Measurements from ENCODE around the gene PPP4R3B.

PPP4R3B gene

DNA sequence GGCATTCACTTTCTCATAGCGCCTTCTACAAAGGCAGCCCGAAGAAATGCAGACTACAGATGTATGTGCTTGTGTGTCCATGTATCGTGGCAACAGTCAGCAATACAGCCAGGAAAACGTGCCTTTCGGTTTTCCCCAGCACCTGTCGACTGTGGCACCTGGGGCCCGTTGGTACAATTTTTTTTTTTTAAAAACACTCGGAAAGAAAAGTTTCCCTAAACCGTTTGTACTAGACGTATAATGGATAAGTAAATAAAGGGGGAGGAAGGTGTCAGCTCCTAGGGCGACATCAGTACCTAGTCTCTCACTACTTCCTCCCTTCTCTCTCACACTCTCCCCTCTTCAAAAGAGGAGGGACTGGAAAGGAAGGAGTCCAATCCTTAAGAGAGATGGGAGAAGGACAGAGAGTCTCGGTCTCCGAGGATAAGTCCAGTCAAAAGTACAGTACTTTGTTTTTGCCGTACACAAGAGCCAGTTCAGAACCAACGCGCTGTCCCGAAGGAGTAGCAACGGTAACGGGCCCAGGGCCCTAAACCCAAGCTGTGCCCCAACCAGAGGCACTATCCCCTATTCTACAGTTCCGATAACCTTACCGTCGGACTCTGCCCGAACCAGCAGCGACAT, 759 bp downstream of the PPP4R3B start:
- peak; percentile 38 for DNase-seq
- peak overlapping the region; percentile 94 for H3K27ac ChIP-seq (ENCODE audit: low read length)
- H3K9me3 ChIP-seq (ENCODE audit: insufficient read depth, low read length, severe bottlenecking): no peaks in the 10 kb centered on the region
- peak overlapping the region; percentile 95 for H3K9ac ChIP-seq (ENCODE audit: low read depth, low read length)
- no peaks in the 10 kb centered on the region for H3K27me3 ChIP-seq (ENCODE audit: insufficient read depth, low read length, poor library complexity)
- TF ChIP-seq EZH2 (IDR thresholded peaks at IDR 0.05; ENCODE audit: borderline replicate concordance, low read depth, low read length, severe bottlenecking): no peak
- TF ChIP-seq, protein P1, sequence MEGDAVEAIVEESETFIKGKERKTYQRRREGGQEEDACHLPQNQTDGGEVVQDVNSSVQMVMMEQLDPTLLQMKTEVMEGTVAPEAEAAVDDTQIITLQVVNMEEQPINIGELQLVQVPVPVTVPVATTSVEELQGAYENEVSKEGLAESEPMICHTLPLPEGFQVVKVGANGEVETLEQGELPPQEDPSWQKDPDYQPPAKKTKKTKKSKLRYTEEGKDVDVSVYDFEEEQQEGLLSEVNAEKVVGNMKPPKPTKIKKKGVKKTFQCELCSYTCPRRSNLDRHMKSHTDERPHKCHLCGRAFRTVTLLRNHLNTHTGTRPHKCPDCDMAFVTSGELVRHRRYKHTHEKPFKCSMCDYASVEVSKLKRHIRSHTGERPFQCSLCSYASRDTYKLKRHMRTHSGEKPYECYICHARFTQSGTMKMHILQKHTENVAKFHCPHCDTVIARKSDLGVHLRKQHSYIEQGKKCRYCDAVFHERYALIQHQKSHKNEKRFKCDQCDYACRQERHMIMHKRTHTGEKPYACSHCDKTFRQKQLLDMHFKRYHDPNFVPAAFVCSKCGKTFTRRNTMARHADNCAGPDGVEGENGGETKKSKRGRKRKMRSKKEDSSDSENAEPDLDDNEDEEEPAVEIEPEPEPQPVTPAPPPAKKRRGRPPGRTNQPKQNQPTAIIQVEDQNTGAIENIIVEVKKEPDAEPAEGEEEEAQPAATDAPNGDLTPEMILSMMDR (IDR thresholded peaks at IDR 0.05; ENCODE audit: borderline replicate concordance, extremely low read depth, low read length, poor library complexity, severe bottlenecking): no peak
- peaks cover 61% of the 10 kb centered on the region for H3K36me3 ChIP-seq (ENCODE audit: insufficient read depth, low read length)
- peaks cover 47% of the 10 kb centered on the region for H4K20me1 ChIP-seq (ENCODE audit: insufficient read depth, low read length)
- H3K79me2 ChIP-seq (ENCODE audit: insufficient read depth, low read length): peaks cover 94% of the 10 kb centered on the region
- peak overlapping the region; percentile 77 for H3K4me2 ChIP-seq (ENCODE audit: insufficient read depth, low read length)
- peak overlapping the region; percentile 87 for H2AFZ ChIP-seq (ENCODE audit: low read depth, low read length)
- H3K4me1 ChIP-seq (ENCODE audit: insufficient read depth, low read length): peaks cover 50% of the 10 kb centered on the region
- peak; percentile 29 for ATAC-seq (ENCODE audit: insufficient read depth, low read depth)
- peak overlapping the region; percentile 75 to 89 for H3K4me3 ChIP-seq (ENCODE audit: low read depth in 1 of 2, low read length in 2 of 2)

GRCh38 chr2:55611997-55612396, 5.4 kb downstream of the PPP4R3B start:
- peaks cover 20% of the 10 kb centered on the region for H3K4me1 ChIP-seq (ENCODE audit: insufficient read depth, low read length)
- H3K36me3 ChIP-seq (ENCODE audit: insufficient read depth, low read length): peaks cover 65% of the 10 kb centered on the region
- no peak for ATAC-seq (ENCODE audit: insufficient read depth, low read depth)
- no peaks in the 10 kb centered on the region for H3K9me3 ChIP-seq (ENCODE audit: insufficient read depth, low read length, severe bottlenecking)
- no peak overlapping the region for H3K27ac ChIP-seq (ENCODE audit: low read length)
- TF ChIP-seq, protein P1 (IDR thresholded peaks at IDR 0.05; ENCODE audit: borderline replicate concordance, extremely low read depth, low read length, poor library complexity, severe bottlenecking): no peak
- no peak for TF ChIP-seq EZH2 (IDR thresholded peaks at IDR 0.05; ENCODE audit: borderline replicate concordance, low read depth, low read length, severe bottlenecking)
- no peaks in the 10 kb centered on the region for H3K27me3 ChIP-seq (ENCODE audit: insufficient read depth, low read length, poor library complexity)
- H3K4me2 ChIP-seq (ENCODE audit: insufficient read depth, low read length): no peak overlapping the region
- no peak overlapping the region for H3K4me3 ChIP-seq (ENCODE audit: low read depth in 1 of 2, low read length in 2 of 2)
- peaks cover 96% of the 10 kb centered on the region for H3K79me2 ChIP-seq (ENCODE audit: insufficient read depth, low read length)
- H2AFZ ChIP-seq (ENCODE audit: low read depth, low read length): no peak overlapping the region
- peaks cover 22% of the 10 kb centered on the region for H4K20me1 ChIP-seq (ENCODE audit: insufficient read depth, low read length)
- H3K9ac ChIP-seq (ENCODE audit: low read depth, low read length): no peak overlapping the region
- no peak for DNase-seq

DNA sequence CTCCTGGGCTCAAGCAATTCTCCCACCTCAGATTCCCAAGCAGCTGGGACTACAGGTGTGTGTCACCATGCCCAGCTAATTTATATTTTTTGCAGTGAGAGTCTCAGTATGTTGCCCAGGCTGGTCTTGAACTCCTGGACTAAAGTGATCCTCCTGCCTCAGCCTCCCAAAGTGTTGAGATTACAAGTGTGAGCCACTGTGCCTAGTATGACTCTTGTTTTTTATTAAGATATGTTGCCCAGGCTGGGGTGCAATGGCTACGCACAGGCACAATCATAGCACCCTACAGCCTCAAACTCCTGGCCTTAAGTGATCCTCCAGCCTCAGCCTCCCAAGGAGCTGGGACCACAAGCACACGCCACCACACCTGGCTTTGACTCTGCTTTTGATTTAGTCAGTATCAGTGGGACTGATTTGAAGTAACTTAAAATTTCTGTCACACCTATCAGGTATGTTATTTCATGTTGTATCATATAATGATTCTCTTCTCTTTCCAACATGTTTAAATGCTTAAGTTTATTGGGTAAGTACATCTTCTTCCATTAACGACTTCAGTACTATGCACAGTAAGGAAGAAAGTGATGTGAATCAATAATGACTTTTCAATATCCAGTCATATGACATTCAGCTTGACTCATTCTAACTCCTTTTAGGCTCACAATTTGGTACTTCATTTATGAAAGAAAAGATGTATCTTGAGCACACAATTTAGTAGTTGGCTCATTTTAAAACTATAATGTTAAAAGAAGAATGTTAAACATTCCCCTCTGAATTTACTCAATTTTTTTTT, 6.3 kb downstream of the PPP4R3B start:
- Histone ChIP-seq H3K27me3 (ENCODE audit: insufficient read depth, low read length, poor library complexity) (no peaks in the 10 kb centered on the region), H2AFZ (ENCODE audit: low read depth, low read length) (no peak overlapping the region), H3K36me3 (ENCODE audit: insufficient read depth, low read length) (peaks cover 65% of the 10 kb centered on the region), H3K4me3 (ENCODE audit: low read depth in 1 of 2, low read length in 2 of 2) (no peak overlapping the region), H3K9ac (ENCODE audit: low read depth, low read length) (no peak overlapping the region), H3K4me1 (ENCODE audit: insufficient read depth, low read length) (peaks cover 18% of the 10 kb centered on the region), H3K27ac (ENCODE audit: low read length) (no peak overlapping the region), H4K20me1 (ENCODE audit: insufficient read depth, low read length) (peaks cover 14% of the 10 kb centered on the region; the same call in 1 of the 2 replicates), H3K9me3 (ENCODE audit: insufficient read depth, low read length, severe bottlenecking) (no peaks in the 10 kb centered on the region), H3K79me2 (ENCODE audit: insufficient read depth, low read length) (peaks cover 95% of the 10 kb centered on the region), H3K4me2 (ENCODE audit: insufficient read depth, low read length) (no peak overlapping the region)
- ATAC-seq (ENCODE audit: insufficient read depth, low read depth) (no peak), DNase-seq (no peak)
- TF ChIP-seq EZH2 (IDR thresholded peaks at IDR 0.05; ENCODE audit: borderline replicate concordance, low read depth, low read length, severe bottlenecking): no peak
- TF ChIP-seq, protein P1 (IDR thresholded peaks at IDR 0.05; ENCODE audit: borderline replicate concordance, extremely low read depth, low read length, poor library complexity, severe bottlenecking): no peak
